ENCODE results near the gene MAMDC2.

The MAMDC2 gene

DNA sequence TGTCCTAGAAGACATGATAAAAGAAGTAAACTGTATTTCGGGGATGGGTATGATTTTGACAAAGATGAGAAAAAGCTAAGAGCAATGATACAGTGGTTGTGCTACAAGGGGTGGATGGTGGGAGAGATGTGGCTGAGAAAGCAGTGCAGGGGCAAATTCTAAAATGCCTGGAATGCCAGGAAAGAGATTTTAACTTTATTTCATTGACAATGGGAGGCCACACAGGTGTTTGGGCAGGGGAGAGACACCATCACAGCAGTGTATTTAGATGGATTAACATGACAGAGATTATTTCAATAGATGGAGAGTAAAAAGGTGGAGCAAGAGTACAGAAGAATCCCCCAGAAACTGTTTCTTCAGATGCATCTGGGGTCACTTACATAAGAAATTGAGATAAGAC is 71.2 kb downstream of the MAMDC2 start:
- no peaks in the 10 kb centered on the region for H3F3A ChIP-seq (ENCODE audit: low read depth)
- no peaks in the 10 kb centered on the region for H3K27me3 ChIP-seq (ENCODE audit: insufficient read depth, low read length, poor library complexity, severe bottlenecking)
- no peaks in the 10 kb centered on the region for H3K4me1 ChIP-seq (ENCODE audit: insufficient read depth, low read length, poor library complexity, severe bottlenecking)
- no peaks in the 10 kb centered on the region for H3K9me2 ChIP-seq (replicated peaks; ENCODE audit: low read depth, low read length)
- H3K4me3 ChIP-seq (ENCODE audit: low read length, poor library complexity, severe bottlenecking) = no peak overlapping the region
- H3K9ac ChIP-seq (ENCODE audit: low read depth, low read length, poor library complexity, severe bottlenecking) = no peak overlapping the region
- H3K4me2 ChIP-seq (ENCODE audit: low read depth, low read length, poor library complexity, severe bottlenecking) = no peak overlapping the region
- H2AFZ ChIP-seq (ENCODE audit: low read length) = no peak overlapping the region
- TF ChIP-seq EZH2phosphoT487 (IDR thresholded peaks at IDR 0.05; ENCODE audit: borderline replicate concordance) = no peak
- TF ChIP-seq, protein P1, sequence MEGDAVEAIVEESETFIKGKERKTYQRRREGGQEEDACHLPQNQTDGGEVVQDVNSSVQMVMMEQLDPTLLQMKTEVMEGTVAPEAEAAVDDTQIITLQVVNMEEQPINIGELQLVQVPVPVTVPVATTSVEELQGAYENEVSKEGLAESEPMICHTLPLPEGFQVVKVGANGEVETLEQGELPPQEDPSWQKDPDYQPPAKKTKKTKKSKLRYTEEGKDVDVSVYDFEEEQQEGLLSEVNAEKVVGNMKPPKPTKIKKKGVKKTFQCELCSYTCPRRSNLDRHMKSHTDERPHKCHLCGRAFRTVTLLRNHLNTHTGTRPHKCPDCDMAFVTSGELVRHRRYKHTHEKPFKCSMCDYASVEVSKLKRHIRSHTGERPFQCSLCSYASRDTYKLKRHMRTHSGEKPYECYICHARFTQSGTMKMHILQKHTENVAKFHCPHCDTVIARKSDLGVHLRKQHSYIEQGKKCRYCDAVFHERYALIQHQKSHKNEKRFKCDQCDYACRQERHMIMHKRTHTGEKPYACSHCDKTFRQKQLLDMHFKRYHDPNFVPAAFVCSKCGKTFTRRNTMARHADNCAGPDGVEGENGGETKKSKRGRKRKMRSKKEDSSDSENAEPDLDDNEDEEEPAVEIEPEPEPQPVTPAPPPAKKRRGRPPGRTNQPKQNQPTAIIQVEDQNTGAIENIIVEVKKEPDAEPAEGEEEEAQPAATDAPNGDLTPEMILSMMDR (conservative IDR thresholded peaks at IDR 0.05; ENCODE audit: low read length) = no peak
- H3K79me2 ChIP-seq (ENCODE audit: insufficient read depth, low read length) = no peaks in the 10 kb centered on the region
- H3K9me3 ChIP-seq (ENCODE audit: insufficient read depth, low read depth, low read length) = no peaks in the 10 kb centered on the region
- no peaks in the 10 kb centered on the region for H3K36me3 ChIP-seq (ENCODE audit: insufficient read depth, low read length)
- no peaks in the 10 kb centered on the region for H4K20me1 ChIP-seq (ENCODE audit: insufficient read depth, low read length, poor library complexity, severe bottlenecking)

DNA sequence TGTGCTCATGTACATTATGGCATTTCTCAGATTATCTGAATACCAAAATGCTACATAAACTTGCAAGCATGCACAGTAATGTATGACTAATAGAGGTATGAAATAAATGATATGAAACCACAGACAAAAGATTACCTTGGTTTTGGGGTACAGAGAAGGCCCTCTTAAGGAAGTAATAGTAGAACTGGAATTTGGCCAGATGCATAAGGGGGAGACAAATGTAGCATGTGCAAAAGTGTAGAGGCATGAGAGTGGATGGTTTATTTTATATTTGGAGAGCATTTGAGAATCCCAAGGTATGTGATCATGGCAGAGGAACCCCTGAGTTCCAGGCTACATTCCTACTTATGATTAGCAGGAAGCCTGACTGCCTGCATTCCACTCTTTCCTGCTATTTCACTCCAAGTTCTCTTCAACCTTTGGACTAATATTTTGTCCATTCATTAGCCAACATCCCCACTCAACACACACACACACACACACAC is 74.2 kb downstream of the MAMDC2 start:
- TF ChIP-seq, protein P1 (conservative IDR thresholded peaks at IDR 0.05; ENCODE audit: low read length) = no peak
- TF ChIP-seq EZH2phosphoT487 (IDR thresholded peaks at IDR 0.05; ENCODE audit: borderline replicate concordance) = no peak
- no peak overlapping the region for H3K4me3 ChIP-seq (ENCODE audit: low read length, poor library complexity, severe bottlenecking)
- H3F3A ChIP-seq (ENCODE audit: low read depth) = no peaks in the 10 kb centered on the region

DNA sequence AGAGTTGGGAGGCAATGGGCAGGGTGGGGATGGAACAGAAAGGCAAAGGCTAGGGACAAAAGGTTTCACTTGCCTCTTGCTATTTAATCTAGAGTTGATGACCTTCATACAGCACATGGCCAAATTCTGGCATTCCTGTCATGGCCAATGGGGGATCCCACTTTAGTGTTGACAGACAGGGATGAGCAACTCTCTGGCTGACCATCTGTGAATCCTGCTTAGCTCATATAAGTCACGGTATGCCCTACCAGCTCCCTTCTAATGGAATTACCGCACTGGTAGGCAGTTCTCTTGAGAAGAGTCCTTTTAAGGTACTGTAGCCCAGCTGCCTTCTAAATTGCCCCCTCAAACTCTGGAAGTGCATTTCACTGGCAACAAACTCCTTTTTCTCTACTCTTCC is 76.1 kb downstream of the MAMDC2 start:
- Histone ChIP-seq H3K9ac (ENCODE audit: low read depth, low read length, poor library complexity, severe bottlenecking) (no peak overlapping the region), H3K36me3 (ENCODE audit: insufficient read depth, low read length) (no peaks in the 10 kb centered on the region), H3K9me3 (ENCODE audit: insufficient read depth, low read depth, low read length) (no peaks in the 10 kb centered on the region), H3K4me2 (ENCODE audit: low read depth, low read length, poor library complexity, severe bottlenecking) (no peak overlapping the region), H3K79me2 (ENCODE audit: insufficient read depth, low read length) (no peaks in the 10 kb centered on the region), H3F3A (ENCODE audit: low read depth) (no peaks in the 10 kb centered on the region), H3K9me2 (replicated peaks; ENCODE audit: low read depth, low read length) (no peaks in the 10 kb centered on the region), H4K20me1 (ENCODE audit: insufficient read depth, low read length, poor library complexity, severe bottlenecking) (no peaks in the 10 kb centered on the region), H2AFZ (ENCODE audit: low read length) (no peak overlapping the region), H3K4me1 (ENCODE audit: insufficient read depth, low read length, poor library complexity, severe bottlenecking) (no peaks in the 10 kb centered on the region), H3K27me3 (ENCODE audit: insufficient read depth, low read length, poor library complexity, severe bottlenecking) (no peaks in the 10 kb centered on the region), H3K4me3 (ENCODE audit: low read length, poor library complexity, severe bottlenecking) (no peak overlapping the region)
- TF ChIP-seq, protein P1 (conservative IDR thresholded peaks at IDR 0.05; ENCODE audit: low read length) = no peak
- TF ChIP-seq EZH2phosphoT487 (IDR thresholded peaks at IDR 0.05; ENCODE audit: borderline replicate concordance) = no peak

More for the DNA sequence above, 74.2 kb downstream of the MAMDC2 start:
- Histone ChIP-seq H3K27me3 (ENCODE audit: insufficient read depth, low read length, poor library complexity, severe bottlenecking) (no peaks in the 10 kb centered on the region), H3K9me2 (replicated peaks; ENCODE audit: low read depth, low read length) (no peaks in the 10 kb centered on the region), H3K79me2 (ENCODE audit: insufficient read depth, low read length) (no peaks in the 10 kb centered on the region), H3K4me1 (ENCODE audit: insufficient read depth, low read length, poor library complexity, severe bottlenecking) (no peaks in the 10 kb centered on the region), H2AFZ (ENCODE audit: low read length) (no peak overlapping the region), H3K9me3 (ENCODE audit: insufficient read depth, low read depth, low read length) (no peaks in the 10 kb centered on the region), H3K4me2 (ENCODE audit: low read depth, low read length, poor library complexity, severe bottlenecking) (no peak overlapping the region), H3K9ac (ENCODE audit: low read depth, low read length, poor library complexity, severe bottlenecking) (no peak overlapping the region), H3K36me3 (ENCODE audit: insufficient read depth, low read length) (no peaks in the 10 kb centered on the region), H4K20me1 (ENCODE audit: insufficient read depth, low read length, poor library complexity, severe bottlenecking) (no peaks in the 10 kb centered on the region)
